ENCODE measurements around the gene CMTM8.
"Not testable (repeated sequence)": the region's sequence is repeated elsewhere in the genome, so short reads cannot be mapped to it uniquely, and the experiment has no call there.

Gene CMTM8

GRCh38 chr3:32228743-32229142 is 9.7 kb upstream of the CMTM8 start:
- DNase-seq (ENCODE audit: low read depth in 4 of 4, low spot score in 1 of 4): not testable (repeated sequence)

- DNase-seq (ENCODE audit: low read depth in 4 of 4, low spot score in 1 of 4): no peak
Measured at GRCh38 chr3:32229565-32229964, 8.9 kb upstream of the CMTM8 start.

- no peak for DNase-seq (ENCODE audit: low read depth in 4 of 4, low spot score in 1 of 4)
Measured at GRCh38 chr3:32236377-32236776, 2.1 kb upstream of the CMTM8 start.

GRCh38 chr3:32237670-32238452 is 619 bp upstream of the CMTM8 start:
- no peak for DNase-seq (ENCODE audit: low read depth in 4 of 4, low spot score in 1 of 4)

- no peak for DNase-seq (ENCODE audit: low read depth in 4 of 4, low spot score in 1 of 4)
Measured at GRCh38 chr3:32239307-32240158, 1.1 kb downstream of the CMTM8 start.

- peak in 2 of 4 experiments; percentile 12 to 18 for DNase-seq (ENCODE audit: low read depth in 4 of 4, low spot score in 1 of 4)
Measured at GRCh38 chr3:32240159-32240545, 1.7 kb downstream of the CMTM8 start.

- DNase-seq (ENCODE audit: low read depth in 4 of 4, low spot score in 1 of 4): no peak
Measured at GRCh38 chr3:32241100-32241499, 2.6 kb downstream of the CMTM8 start.

GRCh38 chr3:32243519-32243918 is 5.0 kb downstream of the CMTM8 start:
- no peak for DNase-seq (ENCODE audit: low read depth in 4 of 4, low spot score in 1 of 4)

- no peak for DNase-seq (ENCODE audit: low read depth in 4 of 4, low spot score in 1 of 4)
Measured at GRCh38 chr3:32245200-32245599, 6.7 kb downstream of the CMTM8 start.

GRCh38 chr3:32246079-32246675 is 7.7 kb downstream of the CMTM8 start:
- DNase-seq (ENCODE audit: low read depth in 4 of 4, low spot score in 1 of 4): no peak

GRCh38 chr3:32249184-32249782 is 10.8 kb downstream of the CMTM8 start:
- DNase-seq (ENCODE audit: low read depth in 4 of 4, low spot score in 1 of 4): no peak

- no peak for DNase-seq (ENCODE audit: low read depth in 4 of 4, low spot score in 1 of 4)
Measured at GRCh38 chr3:32254268-32254667, 15.8 kb downstream of the CMTM8 start.

- DNase-seq (ENCODE audit: low read depth in 4 of 4, low spot score in 1 of 4): no peak
Measured at GRCh38 chr3:32255345-32255744, 16.9 kb downstream of the CMTM8 start.

- no peak for DNase-seq (ENCODE audit: low read depth in 4 of 4, low spot score in 1 of 4)
Measured at GRCh38 chr3:32256206-32256605, 17.7 kb downstream of the CMTM8 start.

- DNase-seq (ENCODE audit: low read depth in 4 of 4, low spot score in 1 of 4): no peak
Measured at GRCh38 chr3:32257042-32257441, 18.6 kb downstream of the CMTM8 start.

GRCh38 chr3:32257641-32258438 is 19.4 kb downstream of the CMTM8 start:
- DNase-seq (ENCODE audit: low read depth in 4 of 4, low spot score in 1 of 4): no peak

GRCh38 chr3:32258869-32259268 is 20.4 kb downstream of the CMTM8 start:
- no peak for DNase-seq (ENCODE audit: low read depth in 4 of 4, low spot score in 1 of 4)

GRCh38 chr3:32261545-32261944 is 23.1 kb downstream of the CMTM8 start:
- DNase-seq (ENCODE audit: low read depth in 4 of 4, low spot score in 1 of 4): no peak

GRCh38 chr3:32262201-32262600 is 23.7 kb downstream of the CMTM8 start:
- no peak for DNase-seq (ENCODE audit: low read depth in 4 of 4, low spot score in 1 of 4)

GRCh38 chr3:32274306-32274705 is 35.8 kb downstream of the CMTM8 start:
- DNase-seq (ENCODE audit: low read depth in 4 of 4, low spot score in 1 of 4): no peak

GRCh38 chr3:32275506-32275905 is 37.0 kb downstream of the CMTM8 start:
- no peak for DNase-seq (ENCODE audit: low read depth in 4 of 4, low spot score in 1 of 4)
